HK-2 (cell line): Measurements from ENCODE around the gene OMA1.

Source experiments
- DNase-seq: peaks from one replicate; pipeline ENCODE4 v3.0.0-alpha.2; 2018; ENCODE audit not compliant: unreplicated experiment

The OMA1 gene

GRCh38 chr1:58431901-58432620, 114.5 kb downstream of the OMA1 start:
- no peak for DNase-seq
